DND-41 (cell line): ENCODE measurements around the gene ZFP36.

Experiments used
- ATAC-seq: fragments of 200-7000 bp; cut with Tn5 transposase; 3 replicates; pipeline ENCODE4 v1.9.1; 2021; ENCODE audit warnings: low read depth; ENCODE audit not compliant: insufficient read depth
- DNase-seq: peaks from one replicate; pipeline ENCODE4 v3.0.0-alpha.2; 2020
- H2AFZ ChIP-seq: 2 replicates; pipeline ENCODE4 v1.6.0; 2012; ENCODE audit warnings: low read depth, low read length
- H3K27ac ChIP-seq: 2 replicates; pipeline ENCODE4 v1.5.1; 2012; ENCODE audit warnings: low read length, inconsistent platforms
- H3K27me3 ChIP-seq: fragments of 200-600 bp; sonication (generic); 2 replicates; pipeline ENCODE4 v1.6.0; 2012; ENCODE audit warnings: low read length, mild to moderate bottlenecking, inconsistent platforms; ENCODE audit not compliant: insufficient read depth, poor library complexity
- H3K36me3 ChIP-seq: 2 replicates; pipeline ENCODE4 v1.5.1; 2012; ENCODE audit warnings: low read length, inconsistent platforms; ENCODE audit not compliant: insufficient read depth
- H3K4me1 ChIP-seq: 2 replicates; pipeline ENCODE4 v1.5.1; 2012; ENCODE audit warnings: mild to moderate bottlenecking, low read length; ENCODE audit not compliant: insufficient read depth
- H3K4me2 ChIP-seq: 2 replicates; pipeline ENCODE4 v1.6.0; 2012; ENCODE audit warnings: mild to moderate bottlenecking, moderate library complexity, low read length, inconsistent platforms; ENCODE audit not compliant: insufficient read depth
- H3K4me3 ChIP-seq, 2 experiments: fragments of 200-600 bp in 1 of 2; shearing (Covaris generic) in 1 of 2; 2 replicates each; pipeline ENCODE4 v1.5.1; 2012 to 2016; ENCODE audit warnings: inconsistent platforms in 2 of 2, low read length in 2 of 2, mild to moderate bottlenecking in 2 of 2, low read depth in 1 of 2, moderate library complexity in 1 of 2
- H3K79me2 ChIP-seq: 2 replicates; pipeline ENCODE4 v1.6.0; 2012; ENCODE audit warnings: low read length, inconsistent platforms; ENCODE audit not compliant: insufficient read depth
- H3K9ac ChIP-seq: 2 replicates; pipeline ENCODE4 v1.6.0; 2012; ENCODE audit warnings: low read depth, mild to moderate bottlenecking, inconsistent platforms, low read length, moderate library complexity
- H3K9me3 ChIP-seq: 2 replicates; pipeline ENCODE4 v1.5.1; 2012; ENCODE audit warnings: low read length, moderate library complexity, mild to moderate bottlenecking, inconsistent platforms; ENCODE audit not compliant: insufficient read depth, severe bottlenecking
- H4K20me1 ChIP-seq: 2 replicates; pipeline ENCODE4 v1.6.0; 2012; ENCODE audit warnings: low read length; ENCODE audit not compliant: insufficient read depth
- EZH2 ChIP-seq: IDR thresholded peaks from 3 replicates; pipeline ENCODE4 v1.6.1; 2012; ENCODE audit warnings: borderline replicate concordance, low read depth, mild to moderate bottlenecking, moderate library complexity, low read length, inconsistent platforms; ENCODE audit not compliant: severe bottlenecking
- TF ChIP-seq, protein P1 (sequence below): IDR thresholded peaks from 2 replicates; pipeline ENCODE4 v1.5.1; 2012; ENCODE audit warnings: borderline replicate concordance, low read length, moderate library complexity, mild to moderate bottlenecking; ENCODE audit not compliant: poor library complexity, severe bottlenecking; ENCODE audit errors: extremely low read depth

ZFP36 gene

DNA sequence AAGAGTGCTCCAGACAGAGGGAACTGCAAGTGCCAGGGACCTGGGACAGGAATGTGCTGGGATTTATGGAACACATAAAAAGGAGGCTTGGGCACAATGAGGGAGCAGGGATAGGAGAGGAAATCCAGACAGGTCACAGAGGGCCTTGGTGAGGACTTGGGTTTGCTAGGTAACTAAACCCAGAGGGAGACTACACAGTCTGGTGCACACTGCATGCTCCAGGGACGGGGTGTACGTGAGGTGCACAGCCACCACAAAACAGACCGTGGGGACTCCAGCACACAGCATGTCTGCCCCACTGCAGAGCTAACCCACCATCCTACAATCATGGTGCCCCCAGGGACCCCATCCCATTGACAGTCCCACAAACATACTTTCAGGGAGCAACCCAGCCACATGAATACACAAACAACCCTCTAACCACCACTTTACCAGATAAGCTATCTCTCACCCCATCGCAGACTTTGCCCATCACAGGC, 5.5 kb upstream of the ZFP36 start:
- TF ChIP-seq, protein P1, sequence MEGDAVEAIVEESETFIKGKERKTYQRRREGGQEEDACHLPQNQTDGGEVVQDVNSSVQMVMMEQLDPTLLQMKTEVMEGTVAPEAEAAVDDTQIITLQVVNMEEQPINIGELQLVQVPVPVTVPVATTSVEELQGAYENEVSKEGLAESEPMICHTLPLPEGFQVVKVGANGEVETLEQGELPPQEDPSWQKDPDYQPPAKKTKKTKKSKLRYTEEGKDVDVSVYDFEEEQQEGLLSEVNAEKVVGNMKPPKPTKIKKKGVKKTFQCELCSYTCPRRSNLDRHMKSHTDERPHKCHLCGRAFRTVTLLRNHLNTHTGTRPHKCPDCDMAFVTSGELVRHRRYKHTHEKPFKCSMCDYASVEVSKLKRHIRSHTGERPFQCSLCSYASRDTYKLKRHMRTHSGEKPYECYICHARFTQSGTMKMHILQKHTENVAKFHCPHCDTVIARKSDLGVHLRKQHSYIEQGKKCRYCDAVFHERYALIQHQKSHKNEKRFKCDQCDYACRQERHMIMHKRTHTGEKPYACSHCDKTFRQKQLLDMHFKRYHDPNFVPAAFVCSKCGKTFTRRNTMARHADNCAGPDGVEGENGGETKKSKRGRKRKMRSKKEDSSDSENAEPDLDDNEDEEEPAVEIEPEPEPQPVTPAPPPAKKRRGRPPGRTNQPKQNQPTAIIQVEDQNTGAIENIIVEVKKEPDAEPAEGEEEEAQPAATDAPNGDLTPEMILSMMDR: no peak
- TF ChIP-seq EZH2: no peak
- 0 out of 2 replicates have a peak, but pooled peaks cover 5% of the 10 kb centered on the region for H4K20me1 ChIP-seq
- DNase-seq (no peak), ATAC-seq (no peak)
- no peak overlapping the region for H2AFZ ChIP-seq
- H3K27ac ChIP-seq: 0 out of 2 replicates have a peak overlapping the region, but pooled peaks have one; percentile 11
- H3K4me1 ChIP-seq: peaks cover 43% of the 10 kb centered on the region
- H3K79me2 ChIP-seq: no peaks in the 10 kb centered on the region
- H3K36me3 ChIP-seq: peaks cover 13% of the 10 kb centered on the region
- no peak overlapping the region for H3K4me3 ChIP-seq
- no peak overlapping the region for H3K9ac ChIP-seq
- no peak overlapping the region for H3K4me2 ChIP-seq
- H3K27me3 ChIP-seq: no peaks in the 10 kb centered on the region
- no peaks in the 10 kb centered on the region for H3K9me3 ChIP-seq

DNA sequence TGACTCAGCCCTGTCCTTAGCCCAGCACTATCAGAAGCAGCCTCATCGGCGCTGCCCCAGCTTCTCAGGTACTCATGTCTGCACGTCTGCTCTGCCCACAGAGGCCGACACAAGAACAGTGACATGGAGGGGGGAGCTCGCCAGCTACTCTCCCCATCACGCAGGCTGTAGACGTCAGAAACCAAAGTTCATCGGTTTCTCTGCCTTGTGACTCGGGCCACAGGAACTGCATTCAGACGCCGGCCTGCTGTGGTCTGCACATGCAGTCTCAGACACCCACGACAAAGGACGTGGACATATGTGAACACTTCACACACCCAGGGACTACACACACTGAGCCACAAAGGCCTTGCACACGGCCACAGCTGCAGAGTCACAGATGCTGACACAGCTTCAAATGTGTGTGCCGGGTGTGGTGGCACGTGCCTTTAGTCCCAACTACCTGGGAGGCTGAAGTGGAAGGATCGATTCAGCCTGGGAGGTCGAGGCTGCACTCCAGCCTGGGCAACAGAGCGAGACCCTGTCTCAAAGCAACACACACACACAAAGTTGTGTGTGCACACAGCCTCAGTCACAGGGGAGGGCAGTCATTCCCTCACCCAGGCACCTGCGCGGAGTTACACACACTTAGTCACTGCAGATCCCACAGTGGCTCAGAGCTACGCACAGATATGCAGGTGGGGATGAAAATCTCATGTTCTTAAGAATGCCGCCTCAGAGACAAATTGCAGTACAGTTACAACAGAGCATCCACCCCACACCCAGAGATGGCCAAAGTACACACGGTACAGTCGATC, 4.9 kb upstream of the ZFP36 start:
- TF ChIP-seq, protein P1: no peak
- no peaks in the 10 kb centered on the region for H3K79me2 ChIP-seq
- ATAC-seq (no peak), DNase-seq (no peak)
- H3K4me1 ChIP-seq: peaks cover 46% of the 10 kb centered on the region
- H3K27me3 ChIP-seq: no peaks in the 10 kb centered on the region
- H2AFZ ChIP-seq: peak overlapping the region; percentile 67
- H3K9ac ChIP-seq: peak overlapping the region; percentile 48
- no peaks in the 10 kb centered on the region for H3K9me3 ChIP-seq
- H3K4me2 ChIP-seq: peak overlapping the region; percentile 61
- 0 out of 2 replicates have a peak, but pooled peaks cover 5% of the 10 kb centered on the region for H4K20me1 ChIP-seq
- H3K36me3 ChIP-seq: peaks cover 13% of the 10 kb centered on the region
- H3K4me3 ChIP-seq: peak overlapping the region in 1 of 2 experiments; percentile 45; a peak in 2 of 4 replicates
- peak overlapping the region; percentile 52 for H3K27ac ChIP-seq

DNA sequence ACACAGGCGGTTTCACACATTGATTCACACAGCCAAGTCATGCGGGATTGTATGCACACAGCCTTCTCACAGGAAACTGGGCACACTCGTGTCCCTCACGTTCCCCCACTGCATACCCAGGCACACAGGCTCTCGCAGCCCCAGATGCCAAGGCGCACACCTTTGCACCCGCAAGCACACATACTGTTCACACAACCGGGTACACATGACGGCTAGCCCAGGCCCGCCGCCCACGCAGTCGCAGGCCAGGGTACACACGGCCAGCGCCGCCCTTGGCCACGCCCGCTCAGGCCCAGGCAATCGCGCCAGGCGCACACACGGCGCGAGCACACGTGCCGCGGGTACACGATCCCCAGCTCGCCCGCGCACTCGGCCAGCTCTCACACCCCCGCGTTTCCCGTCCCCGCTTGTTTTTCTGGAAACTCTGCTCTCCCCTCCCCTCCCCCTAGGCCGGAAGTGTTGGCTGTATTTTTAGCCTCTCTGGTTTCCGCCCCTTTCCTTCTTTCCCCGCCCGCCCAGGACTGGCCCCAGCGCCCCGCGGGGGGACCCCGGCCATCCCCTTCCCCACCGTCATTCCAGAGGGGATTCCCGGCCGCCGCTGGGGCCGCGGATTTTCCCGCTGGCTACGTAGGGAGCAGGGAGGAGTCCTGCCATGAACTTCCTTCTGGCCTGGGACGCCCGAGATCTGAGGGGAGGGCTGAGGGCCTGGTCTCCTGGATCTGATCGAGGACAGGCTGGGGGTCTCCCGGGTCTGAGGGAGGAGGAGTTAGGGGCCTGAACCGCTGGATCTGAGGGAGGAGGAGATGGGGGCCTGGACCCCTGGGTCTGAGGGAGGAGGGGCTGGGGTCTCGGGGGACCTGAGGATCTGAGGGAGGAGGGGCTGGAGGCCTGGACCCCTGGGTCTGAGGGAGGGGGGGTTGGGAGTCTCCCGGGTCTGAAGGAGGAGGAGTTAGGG, 4.0 kb upstream of the ZFP36 start:
- no peak for TF ChIP-seq EZH2
- TF ChIP-seq, protein P1: no peak
- Histone ChIP-seq H4K20me1 (peaks cover 1% of the 10 kb centered on the region; the same call in 1 of the 2 replicates), H2AFZ (peak overlapping the region; percentile 67), H3K4me3 (peak overlapping the region in 1 of 2 experiments; percentile 45; a peak in 2 of 4 replicates), H3K79me2 (peaks cover 8% of the 10 kb centered on the region), H3K9ac (peak overlapping the region; percentile 48), H3K4me1 (peaks cover 50% of the 10 kb centered on the region), H3K4me2 (peak overlapping the region; percentile 61), H3K36me3 (peaks cover 9% of the 10 kb centered on the region; the same call in 1 of the 2 replicates), H3K27me3 (no peaks in the 10 kb centered on the region), H3K27ac (peak overlapping the region; percentile 52), H3K9me3 (no peaks in the 10 kb centered on the region)
- peak; percentile 30 for ATAC-seq
- DNase-seq: peak; percentile 85
